Activated CD4-positive, alpha-beta T cell treated with anti-CD3 and anti-CD28 coated beads for 4 hours (primary cell): Measurements from ENCODE around the gene SYTL4.

Experiments used
- DNase-seq, 2 donors: peaks; one replicate each; pipeline ENCODE4 v3.0.0-alpha.2; 2020

SYTL4 gene

DNA sequence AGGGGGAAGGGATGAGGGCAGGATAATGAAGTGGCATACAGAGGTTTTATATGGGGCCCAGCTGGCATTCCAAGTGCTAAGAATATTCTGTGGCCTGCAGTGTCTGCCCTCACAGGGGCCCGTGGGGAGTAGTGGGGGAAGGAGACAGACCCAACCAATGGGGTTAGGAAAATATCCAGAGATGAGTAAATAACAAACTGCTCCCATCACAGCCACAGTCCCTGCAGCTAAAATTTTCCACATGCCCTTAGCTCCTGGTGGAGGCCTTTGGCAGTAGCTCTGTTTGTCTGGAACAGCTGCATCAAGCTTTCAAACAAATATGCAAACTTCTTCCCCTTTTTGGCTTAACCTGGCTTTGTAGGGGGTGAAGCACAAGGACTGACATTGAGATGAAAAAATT lies 84.8 kb downstream of the SYTL4 start:
- DNase-seq, result no peak

DNA sequence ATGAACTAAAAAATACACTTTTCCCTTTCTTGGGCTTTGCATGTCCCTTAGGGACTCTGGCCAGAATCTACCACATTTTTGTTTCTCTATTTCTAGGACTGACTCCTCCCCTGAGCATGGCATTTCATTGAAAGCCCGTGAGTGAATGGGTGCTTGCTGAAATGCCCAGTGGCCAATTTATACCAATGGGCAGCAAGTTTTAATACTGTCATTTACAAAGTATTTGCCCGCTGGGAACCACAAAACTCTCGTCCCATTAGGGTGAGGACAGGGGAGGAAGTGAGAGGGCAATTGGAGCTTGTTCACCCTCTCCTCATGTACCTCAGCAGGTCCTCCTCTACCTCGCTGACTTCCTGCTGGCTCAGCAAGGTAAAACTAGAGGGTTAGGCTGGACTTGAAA lies 86.8 kb downstream of the SYTL4 start:
- no peak for DNase-seq

DNA sequence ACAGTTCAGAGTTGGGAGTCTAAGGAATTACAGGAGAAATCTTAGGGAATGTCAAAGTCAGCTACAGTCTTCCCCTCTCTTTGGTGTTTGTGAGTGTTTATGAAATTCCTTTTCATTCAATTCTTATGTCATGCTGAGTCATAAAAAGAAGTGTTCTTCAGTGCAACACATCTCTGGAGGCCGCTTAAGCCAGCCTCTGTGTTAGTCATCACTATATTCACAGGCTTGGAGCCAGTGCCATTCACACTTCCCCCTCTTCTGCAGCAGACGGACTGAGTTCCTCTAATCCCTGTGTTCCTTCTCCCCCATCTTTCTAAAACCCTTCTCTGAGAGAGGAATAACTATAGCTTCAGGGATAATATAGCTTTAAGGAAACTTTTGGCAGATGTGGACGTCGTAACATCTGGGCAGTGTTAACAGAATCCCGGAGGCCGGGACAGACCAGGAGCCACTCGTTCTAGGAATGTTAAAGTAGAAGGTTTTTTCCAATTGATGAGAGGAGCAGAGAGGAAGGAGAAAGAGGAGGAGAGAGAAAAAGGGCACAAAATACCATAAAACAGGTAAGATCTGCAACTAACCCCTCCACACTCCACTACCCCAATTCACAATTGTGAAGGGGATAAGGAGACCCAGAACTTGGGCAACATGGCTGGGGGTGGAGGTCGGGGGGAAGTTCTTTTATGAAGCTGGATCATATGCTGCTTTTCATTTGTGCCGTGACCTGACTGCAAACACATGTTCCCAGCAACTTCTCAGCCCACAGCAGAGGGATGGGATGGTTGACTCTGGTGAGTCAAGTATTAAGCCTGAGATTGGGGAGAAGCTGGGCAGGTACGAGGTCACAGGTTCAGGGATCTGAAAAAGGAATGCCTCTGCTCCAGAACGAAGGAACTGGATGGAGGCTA lies 87.7 kb downstream of the SYTL4 start, which contains the start of gene SRPX2:
Gene SRPX2 (plus strand): TSS at position 244 of the 905 bp plus-strand sequence. CDS start 2,124 bp downstream, outside the sequence.
- DNase-seq, result no peak

DNA sequence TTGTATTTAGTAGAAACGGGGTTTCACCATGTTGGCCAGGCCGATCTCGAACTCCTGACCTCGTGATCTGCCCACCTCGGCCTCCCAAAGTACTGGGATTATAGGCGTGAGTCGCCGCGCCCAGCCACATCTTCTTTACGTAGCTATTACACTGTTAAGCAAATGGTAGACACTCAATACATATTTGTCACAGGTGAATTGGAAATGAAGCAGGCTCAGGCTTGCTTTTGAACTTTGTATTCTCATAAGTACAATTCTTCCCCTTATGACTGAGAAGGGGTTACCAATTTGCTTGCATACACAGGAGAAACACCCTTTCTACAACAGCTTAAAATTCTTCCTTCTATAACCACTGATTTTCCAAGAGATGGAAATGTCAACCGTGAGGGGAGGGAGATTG lies 88.7 kb downstream of the SYTL4 start:
- no peak for DNase-seq

DNA sequence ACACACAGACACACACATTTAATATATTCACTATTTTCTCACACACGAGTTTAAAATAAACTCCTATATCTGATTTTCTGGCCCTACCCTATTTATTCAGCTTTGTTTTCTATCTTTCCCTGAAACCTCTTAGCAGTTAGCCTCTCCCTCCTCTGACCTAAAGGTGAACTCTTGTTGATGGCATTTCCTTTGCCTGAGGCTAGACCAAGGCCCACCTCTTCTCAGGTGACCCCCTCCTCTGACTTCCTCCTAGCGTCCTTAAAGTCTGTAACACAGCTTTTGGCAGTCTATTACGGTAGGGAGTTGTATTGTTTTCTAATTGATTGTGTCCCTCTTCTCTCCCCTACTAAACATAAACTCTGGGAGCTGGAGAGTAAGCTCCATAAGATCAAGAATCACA lies 89.6 kb downstream of the SYTL4 start:
- no peak for DNase-seq

DNA sequence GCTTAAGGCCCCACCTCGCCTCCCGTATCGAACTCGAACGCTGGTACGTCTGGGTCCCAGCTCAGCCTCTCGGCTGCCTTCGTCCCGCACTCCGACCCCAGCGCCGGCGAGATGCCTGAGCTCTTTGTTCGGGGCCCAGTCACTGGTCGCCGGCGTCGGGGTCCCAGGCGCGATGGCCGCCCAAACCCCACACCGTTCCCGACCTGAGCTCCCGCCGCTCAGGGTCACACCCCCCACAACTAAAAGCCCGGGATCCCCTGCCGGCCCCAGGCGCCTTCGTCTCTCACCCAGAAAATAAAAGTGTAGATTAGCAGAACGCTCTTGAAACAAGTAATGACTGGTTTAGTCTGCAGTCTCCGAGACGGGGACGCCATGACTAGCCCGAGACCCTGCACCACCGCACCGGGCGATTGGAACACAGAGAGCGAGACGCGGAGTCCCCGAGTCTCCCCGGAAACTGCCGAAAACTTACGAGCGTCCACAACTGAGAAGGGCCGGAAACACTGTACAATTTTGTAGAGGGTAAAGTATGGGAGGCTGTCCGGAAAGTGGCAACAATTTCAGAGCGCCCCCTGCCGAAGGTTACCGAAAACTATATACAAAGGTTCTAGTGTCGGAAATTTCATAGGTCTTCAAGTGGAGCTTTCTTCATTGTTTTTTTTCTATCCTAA lies 95.5 kb downstream of the SYTL4 start, which contains the start of gene TSPAN6:
Gene TSPAN6 (minus strand): TSS at position 486 of the 671 bp plus-strand sequence. CDS start 112 bp downstream, at position 374.
- DNase-seq, result peak; percentile 61 to 69

DNA sequence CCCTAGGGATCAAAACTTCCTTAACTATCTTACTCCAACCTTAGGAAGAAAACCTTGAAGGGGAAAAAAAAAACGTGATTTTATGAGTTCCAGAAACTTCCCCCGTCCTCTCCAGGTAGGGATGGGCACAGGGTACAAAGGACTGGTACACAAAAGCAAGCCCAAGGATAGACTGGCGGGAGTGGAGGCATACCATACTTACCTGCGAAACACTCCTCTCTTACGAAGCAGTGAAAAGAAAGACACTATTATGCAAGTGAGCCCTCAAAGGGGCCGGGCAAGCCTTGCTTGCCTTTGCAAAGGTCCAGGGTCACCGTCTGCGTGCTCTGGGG lies 96.0 kb downstream of the SYTL4 start:
- DNase-seq, result no peak

DNA sequence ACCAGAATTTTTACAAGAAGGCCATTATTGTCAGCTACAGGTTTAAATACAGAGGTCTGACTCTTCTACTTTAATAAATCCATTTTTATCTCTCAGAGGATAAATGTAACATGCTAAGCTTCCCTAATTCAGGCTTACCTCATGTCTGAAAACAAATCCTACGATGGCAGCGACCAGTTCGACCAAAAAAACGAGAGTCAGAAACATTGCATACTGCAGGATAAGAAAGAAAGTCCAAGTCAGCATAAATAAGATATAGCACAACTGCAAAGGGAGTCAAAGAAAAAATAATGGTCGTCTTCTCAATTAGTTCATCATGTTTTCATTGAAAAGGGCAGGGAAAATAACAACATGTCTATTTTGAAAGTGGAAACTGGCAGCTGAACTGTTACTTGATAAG lies 96.9 kb downstream of the SYTL4 start:
- no peak for DNase-seq

DNA sequence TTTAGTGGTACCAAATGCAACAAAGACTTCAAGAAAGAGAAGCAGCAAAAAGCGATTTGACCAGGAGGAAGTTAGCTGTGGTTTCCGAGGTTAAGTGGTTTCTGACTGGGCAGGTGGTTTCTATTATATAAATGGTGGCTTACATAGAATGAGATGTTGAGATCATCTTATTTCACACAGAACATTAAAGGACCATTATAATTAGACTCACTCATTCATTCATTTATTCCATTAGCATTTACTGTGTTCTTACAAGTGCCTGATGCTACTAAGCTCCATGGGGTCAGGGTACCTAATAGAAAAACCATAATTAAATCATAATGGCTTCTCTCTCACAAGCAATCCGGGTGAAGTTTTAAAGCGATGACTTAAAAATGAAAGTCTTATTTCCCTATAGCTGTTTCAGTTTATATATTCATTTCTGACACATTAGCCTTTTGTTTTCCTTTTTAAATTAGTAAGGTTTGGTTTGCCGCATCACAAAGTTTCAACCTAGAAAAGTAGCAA lies 105.9 kb downstream of the SYTL4 start:
- no peak for DNase-seq
